Measurements from ENCODE around the gene WDR70.
"Not testable (repeated sequence)": the region's sequence is repeated elsewhere in the genome, so short reads cannot be mapped to it uniquely, and the experiment has no call there.

WDR70 gene

DNA sequence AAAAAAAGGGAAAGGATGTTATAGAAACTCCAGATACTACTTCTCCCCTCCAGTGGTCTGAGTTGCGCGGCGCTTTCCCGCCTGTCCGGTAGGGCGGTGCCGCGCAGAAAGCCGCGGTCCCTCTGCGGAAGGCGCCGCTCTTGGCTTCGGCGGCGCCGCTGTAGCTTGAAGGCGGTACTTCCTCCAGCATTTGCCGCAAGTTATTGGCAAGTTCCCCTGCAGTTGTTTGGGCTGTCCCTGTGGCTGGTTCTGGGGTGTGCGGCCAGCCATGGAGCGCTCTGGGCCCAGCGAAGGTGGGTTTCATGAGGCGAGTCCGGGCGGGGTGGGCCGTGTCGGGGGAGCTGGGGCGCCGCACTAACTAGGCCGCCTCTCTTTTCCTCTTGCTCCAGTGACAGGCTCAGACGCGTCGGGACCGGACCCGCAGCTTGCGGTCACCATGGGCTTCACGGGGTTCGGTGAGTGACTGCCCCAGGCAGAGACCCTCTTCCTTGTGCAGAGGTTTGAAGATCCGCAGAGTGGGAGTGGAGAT is at the start of gene WDR70:
WDR70 (plus strand) TSS at position 219 of the 529 bp plus-strand sequence; CDS start at position 269, 50 bp downstream.
- peak; percentile 92 for DNase-seq (ENCODE audit: low spot score)

GRCh38 chr5:37334754-37335153 is 44.4 kb upstream of the WDR70 start:
- not testable (repeated sequence) for DNase-seq (ENCODE audit: low spot score)

DNA sequence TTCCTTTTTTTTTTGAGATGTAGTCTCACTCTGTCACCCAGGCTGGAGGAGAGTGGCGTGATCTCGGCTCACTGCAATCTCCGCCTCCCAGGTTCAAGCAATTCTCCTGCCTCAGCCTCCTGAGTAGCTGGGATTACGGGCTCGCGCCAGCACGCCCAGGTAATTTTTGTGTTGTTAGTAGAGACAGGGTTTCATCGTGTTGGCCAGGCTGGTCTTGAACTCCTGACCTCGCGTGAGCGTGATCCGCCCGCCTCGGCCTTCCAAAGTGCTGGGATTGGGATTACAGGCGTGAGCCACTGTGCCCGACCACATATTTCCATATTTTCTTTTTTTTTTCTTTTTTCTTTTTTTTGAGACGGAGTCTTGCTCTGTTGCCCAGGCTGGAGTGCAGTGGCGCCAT is 36.4 kb upstream of the WDR70 start:
- not testable (repeated sequence) for DNase-seq (ENCODE audit: low spot score)

DNA sequence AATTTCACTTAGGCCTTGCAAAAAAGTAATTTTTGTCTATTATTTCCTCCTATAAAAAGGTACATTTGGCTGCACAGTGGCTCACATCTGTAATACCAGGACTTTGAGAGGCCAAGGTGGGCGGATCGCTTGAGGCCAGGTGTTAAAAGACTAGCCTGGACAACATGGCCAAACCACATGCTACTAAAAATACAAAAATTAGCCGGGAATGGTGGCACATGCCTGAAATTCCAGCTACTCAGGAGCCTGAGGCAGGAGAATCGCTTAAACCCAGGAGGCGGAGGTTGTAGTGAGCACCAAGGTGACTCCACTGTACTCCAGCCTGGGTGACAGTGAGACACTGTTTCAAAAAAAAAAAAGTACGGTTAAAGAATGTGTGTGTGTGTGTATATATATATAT is 24.0 kb upstream of the WDR70 start:
- DNase-seq (ENCODE audit: low spot score) = no peak

DNA sequence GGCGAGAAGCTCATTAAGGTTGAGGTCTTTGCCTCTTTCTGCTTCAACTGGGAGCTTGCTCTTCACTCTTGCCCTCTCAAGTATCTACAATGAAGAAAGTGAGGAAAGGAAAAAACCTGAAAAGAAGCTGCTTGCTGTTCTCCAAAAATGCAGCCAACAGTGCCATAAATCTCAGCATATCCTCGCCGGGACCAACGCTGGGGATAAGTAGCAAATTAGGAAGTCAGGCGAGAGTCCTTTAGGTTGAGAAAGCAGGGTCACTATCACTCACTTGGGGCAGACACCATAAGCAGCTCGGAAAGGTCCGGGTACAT is 8.6 kb upstream of the WDR70 start:
- peak; percentile 21 for DNase-seq (ENCODE audit: low spot score)

DNA sequence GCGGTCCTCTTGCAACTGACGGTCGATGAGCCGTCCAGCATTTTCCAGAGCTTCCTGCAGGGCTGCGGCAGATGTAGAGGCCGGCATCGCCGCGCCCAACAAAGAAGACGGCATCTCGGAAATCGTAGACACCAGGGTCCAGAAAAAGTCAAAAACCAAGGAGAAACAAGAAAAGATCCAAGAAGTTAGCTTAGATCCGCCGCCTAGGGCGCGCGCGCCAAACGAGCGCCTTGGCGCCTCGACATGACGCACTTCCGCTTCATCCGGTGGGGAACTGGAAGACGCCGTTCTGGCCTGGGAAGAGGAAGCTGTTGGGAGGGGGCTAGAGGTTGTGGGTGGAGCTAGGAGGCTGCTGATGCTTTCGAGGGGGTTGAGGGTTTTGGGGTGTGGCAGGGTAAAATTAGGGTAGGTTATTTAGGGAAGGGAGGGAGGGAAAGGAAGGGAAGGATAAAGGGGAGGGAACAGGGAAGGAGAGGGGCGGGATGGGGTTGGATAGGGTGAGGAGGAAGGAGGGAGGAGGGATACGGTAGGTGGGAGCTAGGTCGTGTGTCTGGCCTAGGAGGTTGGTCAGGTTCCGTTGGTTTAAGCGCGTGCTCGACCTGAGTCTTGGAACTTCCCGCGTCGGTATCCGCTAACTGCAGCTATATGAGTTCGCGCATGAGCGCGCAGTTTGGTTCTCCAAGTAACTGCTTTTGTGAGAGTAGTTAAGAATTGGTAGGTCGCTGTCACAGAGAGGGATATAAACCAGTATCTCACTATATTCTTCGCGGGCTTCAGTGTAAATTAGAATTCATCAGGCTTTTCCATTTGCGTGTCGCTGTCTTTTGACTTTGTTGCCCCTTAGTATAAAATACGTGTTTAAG is 8.0 kb upstream of the WDR70 start, which contains the start of gene NUP155:
NUP155 (minus strand) TSS at position 243 of the 863 bp plus-strand sequence; CDS start at position 114, 129 bp downstream.
- DNase-seq (ENCODE audit: low spot score) = peak; percentile 91

DNA sequence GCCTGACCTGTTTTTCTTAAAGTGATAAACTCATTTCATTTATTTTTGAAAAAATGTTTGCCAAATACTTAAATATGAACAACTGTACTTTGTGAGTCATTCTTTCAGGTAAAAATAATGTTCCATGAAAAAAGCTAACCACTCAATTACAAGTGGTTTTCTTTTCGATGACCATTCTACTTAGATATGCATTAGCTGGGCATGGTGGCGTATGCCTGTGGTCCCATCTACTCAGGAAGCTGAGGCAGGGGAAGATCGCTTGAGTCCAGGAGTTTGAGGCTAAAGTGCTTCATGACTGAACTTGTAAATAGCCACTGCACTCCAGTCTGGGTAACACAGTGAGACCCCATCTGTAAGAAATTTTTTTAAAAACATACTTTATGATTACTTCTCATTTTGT is 4.0 kb upstream of the WDR70 start:
- DNase-seq (ENCODE audit: low spot score) = no peak

DNA sequence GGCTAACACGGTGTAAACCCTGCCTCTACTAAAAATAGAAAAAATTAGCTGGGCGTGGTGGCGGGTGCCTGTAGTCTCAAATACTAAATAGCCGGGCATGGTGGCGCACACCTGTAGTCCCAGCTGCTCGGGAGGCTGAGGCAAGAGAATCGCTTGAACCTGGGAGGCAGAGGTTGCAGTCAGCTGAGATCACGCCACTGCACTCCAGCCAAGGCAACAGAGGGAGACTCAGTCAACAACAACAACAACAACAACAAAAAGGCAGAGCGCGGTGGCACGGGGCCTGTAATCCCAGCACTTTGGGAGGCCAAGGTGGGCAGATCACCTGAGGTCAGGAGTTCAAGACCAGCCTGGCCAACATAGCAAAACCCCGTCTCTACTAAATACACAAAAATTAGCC is 1.1 kb upstream of the WDR70 start:
- DNase-seq (ENCODE audit: low spot score) = not testable (repeated sequence)

DNA sequence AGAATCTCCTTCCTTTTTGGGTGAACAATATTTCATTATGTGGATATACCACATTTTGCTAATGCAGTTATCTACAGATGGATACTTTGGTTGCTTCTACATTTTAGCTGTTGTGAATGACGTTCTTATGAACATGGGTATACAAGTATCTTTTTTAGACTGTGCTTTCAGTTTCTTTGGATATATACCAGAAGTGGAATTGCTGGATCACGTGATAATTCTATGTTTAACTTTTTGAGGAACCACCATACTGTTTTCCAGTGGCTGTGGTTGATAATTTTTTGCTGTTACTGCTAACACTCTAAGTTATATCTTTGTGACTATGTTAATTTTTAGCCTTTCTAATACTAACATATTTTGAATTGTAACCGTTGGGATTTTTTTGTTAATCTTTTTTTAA is 12.5 kb downstream of the WDR70 start:
- no peak for DNase-seq (ENCODE audit: low spot score)

- DNase-seq (ENCODE audit: low spot score) = no peak
These were observed 17.2 kb downstream of the WDR70 start for GRCh38 chr5:37396352-37396751.

DNA sequence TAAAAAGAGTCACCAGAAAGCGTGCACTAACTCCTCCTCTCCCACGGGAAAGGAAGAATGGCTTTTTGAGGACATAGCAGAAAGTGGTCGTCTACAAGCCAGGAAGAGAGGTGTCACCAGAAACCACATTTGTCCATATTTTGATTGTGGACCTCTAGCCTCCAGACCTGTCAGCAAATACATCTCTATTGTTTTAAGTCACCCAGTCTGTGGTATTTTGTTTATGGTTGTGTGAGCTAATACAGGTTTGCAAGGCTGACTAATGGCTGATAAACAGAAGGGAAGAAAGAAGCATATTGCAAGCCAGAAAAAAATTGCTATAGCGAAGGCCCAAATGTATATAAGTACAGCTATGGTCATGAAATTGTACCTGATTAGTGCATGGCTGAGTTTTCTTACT is 21.4 kb downstream of the WDR70 start:
- no peak for DNase-seq (ENCODE audit: low spot score)

- DNase-seq (ENCODE audit: low spot score) = no peak
These were observed 33.4 kb downstream of the WDR70 start for GRCh38 chr5:37412515-37412914.

DNA sequence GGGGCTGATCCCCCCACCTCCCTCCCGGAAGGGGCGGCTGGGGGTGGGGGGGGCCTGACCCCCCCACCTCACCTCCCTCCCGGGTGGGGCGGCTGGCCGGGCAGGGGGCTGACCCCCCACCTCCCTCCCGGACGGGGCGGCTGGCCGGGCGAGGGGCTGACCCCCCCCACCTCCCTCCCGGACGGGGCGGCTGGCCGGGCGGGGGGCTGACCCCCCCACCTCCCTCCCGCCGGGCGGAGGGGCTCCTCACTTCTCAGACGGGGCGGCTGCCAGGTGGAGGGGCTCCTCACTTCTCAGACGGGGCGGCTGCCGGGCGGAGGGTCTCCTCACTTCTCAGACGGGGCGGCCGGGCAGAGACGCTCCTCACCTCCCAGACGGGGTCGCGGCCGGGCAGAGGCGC is 36.3 kb downstream of the WDR70 start:
- DNase-seq (ENCODE audit: low spot score) = not testable (repeated sequence)

GRCh38 chr5:37417347-37417746 is 38.2 kb downstream of the WDR70 start:
- DNase-seq (ENCODE audit: low spot score) = no peak

DNA sequence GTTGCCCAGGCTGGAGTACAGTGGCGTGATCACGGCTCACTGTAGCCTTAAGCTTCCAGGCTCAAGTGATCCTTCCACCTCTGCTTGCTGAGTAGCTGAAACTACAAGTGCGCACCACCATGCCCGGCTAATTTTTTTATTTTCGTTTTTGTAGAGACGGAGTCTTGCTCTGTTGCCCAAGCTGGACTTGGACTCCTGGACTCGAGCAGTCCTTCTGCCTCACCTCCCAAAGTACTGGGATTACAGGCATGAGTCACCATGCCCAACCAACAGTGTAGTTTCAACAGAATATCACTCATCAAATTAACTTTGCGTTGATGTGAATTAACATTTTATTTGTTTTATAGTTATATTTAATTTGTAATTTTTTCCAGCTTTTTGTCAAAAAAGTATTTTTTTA is 45.3 kb downstream of the WDR70 start:
- no peak for DNase-seq (ENCODE audit: low spot score)

DNA sequence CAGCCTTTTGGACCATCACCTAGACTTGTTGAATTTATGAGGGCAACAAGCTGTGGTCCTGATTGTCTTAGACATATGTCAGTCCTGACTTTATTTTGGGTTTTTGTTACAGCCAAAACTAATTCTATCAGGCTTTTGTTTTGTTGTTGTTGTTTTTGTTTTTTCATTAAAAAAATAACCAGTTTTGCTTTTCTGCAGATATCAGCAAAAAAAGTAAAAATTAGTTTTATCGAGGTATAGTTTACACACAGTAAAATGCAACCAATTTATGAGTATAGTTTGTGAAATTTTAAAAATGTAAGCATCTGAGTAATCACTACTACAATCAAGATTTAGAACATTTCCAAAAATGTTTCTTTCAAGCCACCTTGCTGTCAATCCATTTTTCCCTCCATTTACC is 48.9 kb downstream of the WDR70 start:
- no peak for DNase-seq (ENCODE audit: low spot score)

DNA sequence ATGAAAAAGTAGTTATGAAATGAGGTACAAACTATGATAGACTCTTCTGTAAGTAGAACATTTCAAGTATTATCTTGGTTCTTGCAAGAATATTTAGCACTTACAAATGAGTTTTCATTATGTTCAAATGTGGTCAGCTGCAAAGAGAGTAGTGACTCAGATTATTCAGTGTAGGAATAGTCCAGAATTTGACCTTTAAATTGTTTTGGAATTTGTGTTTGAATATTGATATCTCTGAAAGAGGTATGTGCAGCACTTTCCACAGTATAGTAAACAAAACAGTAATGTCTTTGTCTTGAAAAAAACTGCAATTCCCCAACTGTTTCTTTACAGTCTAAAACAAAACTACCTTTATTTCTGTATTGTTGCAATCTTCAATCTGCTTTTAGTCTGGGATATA is 56.1 kb downstream of the WDR70 start:
- DNase-seq (ENCODE audit: low spot score) = no peak

GRCh38 chr5:37436146-37436934 is 57.2 kb downstream of the WDR70 start:
- no peak for DNase-seq (ENCODE audit: low spot score)

- DNase-seq (ENCODE audit: low spot score) = no peak
These were observed 58.6 kb downstream of the WDR70 start for GRCh38 chr5:37437711-37438110.

DNA sequence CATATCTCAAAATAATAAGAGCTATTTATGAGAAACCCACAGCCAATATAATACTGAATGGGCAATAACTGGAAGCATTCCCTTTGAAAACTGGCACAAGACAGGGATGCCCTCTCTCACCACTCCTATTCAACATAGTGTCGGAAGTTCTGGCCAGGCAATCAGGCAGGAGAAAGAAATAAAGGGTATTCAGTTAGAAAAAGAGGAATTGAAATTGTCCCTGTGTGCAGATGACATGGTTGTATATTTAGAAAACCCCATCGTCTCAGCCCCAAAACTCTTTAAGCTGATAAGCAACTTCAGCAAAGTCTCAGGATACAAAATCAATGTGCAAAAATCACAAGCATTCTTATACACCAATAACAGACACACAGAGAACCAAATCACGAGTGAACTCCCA is 66.7 kb downstream of the WDR70 start:
- DNase-seq (ENCODE audit: low spot score) = not testable (repeated sequence)

DNA sequence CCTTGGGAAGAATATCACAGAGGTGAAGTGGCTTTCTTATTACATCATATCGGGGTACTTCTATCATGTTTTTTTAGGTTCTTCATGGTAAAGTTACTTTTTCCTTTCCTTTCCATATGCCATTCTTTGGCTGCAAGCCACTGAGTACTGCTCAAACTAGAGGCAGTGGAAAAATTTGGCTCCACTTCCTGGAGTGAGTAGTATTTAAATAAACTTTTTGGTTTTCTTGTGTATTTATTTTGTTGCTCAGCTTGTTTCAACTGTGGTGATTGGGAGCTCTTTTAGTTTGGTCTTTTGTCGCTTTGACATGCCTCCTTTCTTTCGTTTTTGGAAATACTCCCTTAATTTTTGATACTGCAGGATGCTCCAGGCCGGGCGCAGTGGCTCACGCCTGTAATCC is 69.8 kb downstream of the WDR70 start:
- DNase-seq (ENCODE audit: low spot score) = no peak

DNA sequence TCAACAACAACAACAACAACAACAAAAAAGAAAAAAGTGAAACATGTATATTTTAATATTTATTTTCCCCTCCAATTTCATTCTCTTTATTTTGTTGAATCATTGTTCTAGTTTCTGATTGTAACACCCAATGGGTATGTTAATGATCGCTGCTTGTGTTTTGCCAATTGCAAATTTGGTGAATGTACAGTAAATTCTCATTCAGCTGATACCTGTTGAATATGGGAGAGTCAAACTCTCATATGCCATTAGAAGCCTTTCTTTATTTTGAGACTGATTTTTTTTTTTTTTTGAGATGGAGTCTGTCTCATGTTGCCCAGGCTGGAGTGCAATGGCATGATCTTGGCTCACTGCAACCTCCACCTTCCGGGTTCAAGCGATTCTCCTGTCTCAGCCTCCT is 72.9 kb downstream of the WDR70 start:
- DNase-seq (ENCODE audit: low spot score) = not testable (repeated sequence)

DNA sequence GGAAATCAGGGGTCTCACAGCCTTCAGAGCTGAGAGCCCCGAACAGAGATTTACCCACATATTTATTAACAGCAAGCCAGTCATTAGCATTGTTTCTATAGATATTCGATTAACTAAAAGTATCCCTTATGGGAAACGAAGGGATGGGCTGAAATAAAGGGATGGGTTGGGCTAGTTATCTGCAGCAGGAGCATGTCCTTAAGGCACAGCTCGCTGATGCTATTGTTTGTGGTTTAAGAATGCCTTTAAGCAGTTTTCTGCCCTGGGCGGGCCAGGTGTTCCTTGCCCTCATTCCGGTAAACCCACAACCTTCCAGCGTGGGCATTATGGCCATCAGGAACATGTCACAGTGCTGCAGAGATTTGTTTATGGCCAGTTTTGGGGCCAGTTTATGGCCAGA is 74.1 kb downstream of the WDR70 start:
- not testable (repeated sequence) for DNase-seq (ENCODE audit: low spot score)

All from RKO (cell line).